ENCODE measurements around the gene ARL16. TPM values are rescaled to one million over a fixed set of nuclear protein-coding genes. Genes with fewer than 3 reads are reported as not detected.

The ARL16 gene
- 148 and 166 TPM in 2 replicates for polyA plus RNA-seq (2012; rRNA removed)
- 127 and 132 TPM in 2 replicates for polyA plus RNA-seq (2012; cell fraction: cytosol; rRNA removed)
- 281 and 480 TPM in 2 replicates for polyA plus RNA-seq (2012; cell fraction: nucleus; rRNA removed)

- Histone ChIP-seq H3K4me3 (ENCODE audit: low read depth in 2 of 2, low read length in 1 of 2) (peak within 1 kb of the TSS; percentile 94 to 99), H3F3A (replicated peaks; ENCODE audit: insufficient read depth) (peaks cover 17% of the 10 kb centered on the region), H3K4me2 (peak within 1 kb of the TSS; percentile 100), H3K9me2 (no peaks in the 10 kb centered on the region), H3K4me1 (ENCODE audit: control insufficient read depth in 1 of 2, insufficient read depth in 2 of 2, low read depth in 1 of 2, low read length in 1 of 2) (peaks cover 19 to 21% of the 10 kb centered on the region in 2 experiments; a peak in 3 of 4 replicates), H3K9me3 (no peaks in the 10 kb centered on the region), H3K27me3 (ENCODE audit: insufficient read depth) (no peaks in the 10 kb centered on the region), H2AFZ (ENCODE audit: low read depth) (peak within 1 kb of the TSS; percentile 48; the same call in 1 of the 2 replicates), H3K36me3 (replicated peaks in 1 of 2; ENCODE audit: control insufficient read depth in 1 of 2, insufficient read depth in 2 of 2, low read length in 1 of 2) (peaks cover 45 to 54% of the 10 kb centered on the region in 2 experiments), H3K79me2 (ENCODE audit: insufficient read depth) (peaks cover 95% of the 10 kb centered on the region), H3K27ac (ENCODE audit: low read depth in 2 of 2, low read length in 1 of 2) (peak within 1 kb of the TSS; percentile 82 to 91), H3K9ac (peak within 1 kb of the TSS; percentile 98), H4K20me1 (ENCODE audit: insufficient read depth) (peaks cover 44% of the 10 kb centered on the region)
- DNase-seq, result peak; percentile 100
- ChIA-PET CTCF (interaction anchor here (0.8 to 2.4 kb wide), 11 partner anchors 10 to 337 kb away, joined by 3 to 12 read pairs (median 4); partner anchors contain the start of gene MRPL12), POLR2A (interaction anchor here (0.6 to 2.8 kb wide), 12 partner anchors 8 to 187 kb away, joined by 3 to 33 read pairs (median 5); partner anchors contain the start of genes ARHGDIA, CCDC137, MCRIP1 and MRPL12)
- 1% methylated on average over 52 of the region's 112 CpGs for WGBS (ENCODE audit: low lambda C conversion rate)
- TF ChIP-seq USF1 (IDR thresholded peaks at IDR 0.05; ENCODE audit: borderline replicate concordance, low read depth) (no peak; the same call in 1 of the 2 replicates), REST (IDR thresholded peaks at IDR 0.05; ENCODE audit: low read depth, low read length) (peak; percentile 62; the same call in 1 of the 2 replicates), USF2 (IDR thresholded peaks at IDR 0.05; ENCODE audit: borderline replicate concordance, low read depth, low read length) (no peak), RXRA (IDR thresholded peaks at IDR 0.05; ENCODE audit: borderline replicate concordance, low read depth) (no peak; the same call in 1 of the 2 replicates), SIN3A (IDR thresholded peaks at IDR 0.05; ENCODE audit: borderline replicate concordance, low read depth, low read length) (peak; percentile 97), IRF3 (IDR thresholded peaks at IDR 0.05; ENCODE audit: low read depth, low read length) (peak; percentile 96), FOXM1 (IDR thresholded peaks at IDR 0.05; ENCODE audit: low read depth) (no peak), RCOR1 (IDR thresholded peaks at IDR 0.05; ENCODE audit: low read length) (peak; percentile 40; the same call in 1 of the 2 replicates), RAD21 (IDR thresholded peaks at IDR 0.05; ENCODE audit: low read length) (no peak), TCF12 (IDR thresholded peaks at IDR 0.05) (no peak), YY1 (IDR thresholded peaks at IDR 0.05; ENCODE audit: low read depth) (0 out of 2 replicates have a peak, but pooled peaks have one; percentile 67), FOXJ3 (CRISPR knock-in tag; IDR thresholded peaks at IDR 0.05) (no peak), PBX3 (IDR thresholded peaks at IDR 0.05) (peak; percentile 65), EP300 (IDR thresholded peaks at IDR 0.05; ENCODE audit: borderline replicate concordance in 1 of 2, low read depth in 1 of 2, low read length in 1 of 2) (peak in 1 of 2 experiments; percentile 9; a peak in 1 of 4 replicates), NFIC (IDR thresholded peaks at IDR 0.05; ENCODE audit: borderline replicate concordance) (no peak), FOSL2 (IDR thresholded peaks at IDR 0.05; ENCODE audit: borderline replicate concordance, low read depth) (no peak), TAF1 (IDR thresholded peaks at IDR 0.05; ENCODE audit: borderline replicate concordance, low read depth, low read length) (peak; percentile 65), CHD2 (IDR thresholded peaks at IDR 0.05; ENCODE audit: low read length, partially characterized antibody) (peak; percentile 96), MEF2A (IDR thresholded peaks at IDR 0.05; ENCODE audit: borderline replicate concordance, low read depth) (no peak), SMC3 (IDR thresholded peaks at IDR 0.05; ENCODE audit: low read depth, low read length) (no peak), GATA2 (CRISPR knock-in tag; IDR thresholded peaks at IDR 0.05) (no peak), RFX5 (IDR thresholded peaks at IDR 0.05; ENCODE audit: low read length) (peak; percentile 73), MAX (IDR thresholded peaks at IDR 0.05; ENCODE audit: low read depth) (peak; percentile 73), MXI1 (IDR thresholded peaks at IDR 0.05; ENCODE audit: low read depth, low read length) (peak; percentile 92)
Measured at GRCh38 chr17:81683584-81684441, at the start of gene ARL16, which contains the start of gene HGS. Gene ARL16 (minus strand): TSS chr17:81683797. CDS start chr17:81683753, 44 bp downstream. Gene HGS (plus strand): TSS chr17:81684011. CDS start chr17:81684067, 56 bp downstream.
